Loucy (cell line): ENCODE data around the gene RXYLT1.

Experiments used
- H2AFZ ChIP-seq: fragments of 200-600 bp; sonication (generic); 2 replicates; pipeline ENCODE4 v1.6.0; 2016; ENCODE audit warnings: antibody characterized with exemption, mild to moderate bottlenecking, low read length, moderate library complexity
- H3F3A ChIP-seq: fragments of 200-600 bp; 2 replicates; pipeline ENCODE4 v1.6.0; 2016; ENCODE audit warnings: antibody characterized with exemption, low read depth, mild to moderate bottlenecking
- H3K27me3 ChIP-seq: fragments of 200-600 bp; sonication (generic); 2 replicates; pipeline ENCODE4 v1.6.1; 2014; ENCODE audit warnings: low read length, mild to moderate bottlenecking; ENCODE audit not compliant: insufficient read depth, poor library complexity, severe bottlenecking
- H3K36me3 ChIP-seq: fragments of 200-600 bp; sonication (generic); 2 replicates; pipeline ENCODE4 v1.6.1; 2016; ENCODE audit warnings: low read length; ENCODE audit not compliant: insufficient read depth
- H3K4me1 ChIP-seq: fragments of 200-600 bp; sonication (generic); 2 replicates; pipeline ENCODE4 v1.5.1; 2014; ENCODE audit warnings: low read length, mild to moderate bottlenecking; ENCODE audit not compliant: insufficient read depth, poor library complexity, severe bottlenecking
- H3K4me2 ChIP-seq: fragments of 200-600 bp; sonication (generic); 2 replicates; pipeline ENCODE4 v1.6.0; 2014; ENCODE audit warnings: antibody characterized with exemption, low read length, low read depth, mild to moderate bottlenecking; ENCODE audit not compliant: poor library complexity, severe bottlenecking
- H3K4me3 ChIP-seq: fragments of 200-600 bp; sonication (generic); 2 replicates; pipeline ENCODE4 v1.5.1; 2014; ENCODE audit warnings: low read length, mild to moderate bottlenecking, mixed read lengths; ENCODE audit not compliant: poor library complexity, severe bottlenecking
- H3K79me2 ChIP-seq: fragments of 200-600 bp; sonication (generic); 2 replicates; pipeline ENCODE4 v1.6.1; 2014; ENCODE audit warnings: low read length; ENCODE audit not compliant: insufficient read depth
- H3K9ac ChIP-seq: fragments of 200-600 bp; sonication (generic); 2 replicates; pipeline ENCODE4 v1.6.0; 2014; ENCODE audit warnings: mild to moderate bottlenecking, low read depth, low read length, moderate library complexity; ENCODE audit not compliant: poor library complexity, severe bottlenecking
- H3K9me2 ChIP-seq: fragments of 200-600 bp; sonication (generic); replicated peaks from 2 replicates; pipeline ENCODE4 v1.6.1; 2016; ENCODE audit warnings: low read depth, low read length, mixed read lengths
- H3K9me3 ChIP-seq: fragments of 200-600 bp; sonication (generic); 2 replicates; pipeline ENCODE4 v1.6.1; 2014; ENCODE audit warnings: mild to moderate bottlenecking, antibody characterized with exemption, low read length, low read depth; ENCODE audit not compliant: insufficient read depth
- H4K20me1 ChIP-seq: fragments of 200-600 bp; sonication (generic); 2 replicates; pipeline ENCODE4 v1.6.0; 2014; ENCODE audit warnings: antibody characterized with exemption, low read length, mild to moderate bottlenecking; ENCODE audit not compliant: insufficient read depth, poor library complexity, severe bottlenecking
- CTCF ChIP-seq: fragments of 200-600 bp; sonication (generic); conservative IDR thresholded peaks from 2 replicates; pipeline ENCODE4 v1.5.1; 2014; ENCODE audit warnings: mild to moderate bottlenecking, antibody characterized with exemption, low read length
- EZH2phosphoT487 ChIP-seq: fragments of 200-600 bp; IDR thresholded peaks from 2 replicates; pipeline ENCODE4 v1.6.1; 2018; ENCODE audit warnings: antibody characterized with exemption, mild to moderate bottlenecking, moderate library complexity, borderline replicate concordance

Gene RXYLT1

GRCh38 chr12:63836046-63836445 lies 56.3 kb downstream of the RXYLT1 start:
- H3F3A ChIP-seq: no peaks in the 10 kb centered on the region
- no peak overlapping the region for H3K4me2 ChIP-seq
- no peaks in the 10 kb centered on the region for H3K9me2 ChIP-seq
- no peaks in the 10 kb centered on the region for H3K4me1 ChIP-seq
- H3K4me3 ChIP-seq: no peak overlapping the region
- H3K36me3 ChIP-seq: no peaks in the 10 kb centered on the region
- H3K9ac ChIP-seq: no peak overlapping the region
- H2AFZ ChIP-seq: no peak overlapping the region
- no peaks in the 10 kb centered on the region for H4K20me1 ChIP-seq
- H3K9me3 ChIP-seq: no peaks in the 10 kb centered on the region
- no peak for TF ChIP-seq EZH2phosphoT487
- TF ChIP-seq CTCF: no peak
- no peaks in the 10 kb centered on the region for H3K79me2 ChIP-seq
- H3K27me3 ChIP-seq: no peaks in the 10 kb centered on the region

GRCh38 chr12:63836936-63837335 lies 57.2 kb downstream of the RXYLT1 start:
- Histone ChIP-seq H3K9ac (no peak overlapping the region), H3K4me1 (no peaks in the 10 kb centered on the region), H2AFZ (no peak overlapping the region), H3K36me3 (no peaks in the 10 kb centered on the region), H3K9me3 (no peaks in the 10 kb centered on the region), H3K4me3 (no peak overlapping the region), H3K27me3 (no peaks in the 10 kb centered on the region), H3K79me2 (no peaks in the 10 kb centered on the region), H3F3A (no peaks in the 10 kb centered on the region), H4K20me1 (no peaks in the 10 kb centered on the region), H3K4me2 (no peak overlapping the region), H3K9me2 (no peaks in the 10 kb centered on the region)
- TF ChIP-seq CTCF (no peak), EZH2phosphoT487 (no peak)

GRCh38 chr12:63838411-63838810 lies 58.7 kb downstream of the RXYLT1 start:
- H3K4me1 ChIP-seq: peaks cover 3% of the 10 kb centered on the region
- no peak overlapping the region for H3K4me2 ChIP-seq
- no peak overlapping the region for H2AFZ ChIP-seq
- no peaks in the 10 kb centered on the region for H4K20me1 ChIP-seq
- no peak for TF ChIP-seq CTCF
- no peak for TF ChIP-seq EZH2phosphoT487
- no peaks in the 10 kb centered on the region for H3K9me3 ChIP-seq
- no peaks in the 10 kb centered on the region for H3F3A ChIP-seq
- H3K27me3 ChIP-seq: no peaks in the 10 kb centered on the region
- no peaks in the 10 kb centered on the region for H3K9me2 ChIP-seq
- no peaks in the 10 kb centered on the region for H3K36me3 ChIP-seq
- no peak overlapping the region for H3K4me3 ChIP-seq
- H3K9ac ChIP-seq: no peak overlapping the region
- no peaks in the 10 kb centered on the region for H3K79me2 ChIP-seq
